Measurements from ENCODE around the gene MKS1.

DNA sequence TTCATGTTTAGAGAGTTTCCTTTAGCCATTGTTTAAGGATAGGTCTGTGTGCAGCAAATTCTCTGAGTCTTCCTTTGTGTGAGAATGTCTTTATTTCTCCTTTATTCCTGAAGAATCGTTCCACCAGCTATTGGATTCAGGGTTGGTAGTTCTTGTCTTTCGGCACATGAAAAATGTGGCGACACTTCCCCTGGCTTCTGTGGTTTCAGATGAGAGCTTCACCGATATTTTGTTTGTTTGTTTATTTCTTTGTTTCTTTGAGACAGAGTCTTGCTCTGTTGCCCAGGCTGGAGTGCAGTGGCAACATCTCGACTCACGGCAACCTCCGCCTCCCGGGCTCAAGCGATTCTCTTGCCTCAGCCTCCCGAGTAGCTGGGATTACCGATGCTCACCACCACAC, 43.1 kb upstream of the MKS1 start:
- TF ChIP-seq GATA3 (IDR thresholded peaks at IDR 0.05; ENCODE audit: low read depth, low read length), result no peak
- TF ChIP-seq GATA2 (IDR thresholded peaks at IDR 0.05; ENCODE audit: low read depth, low read length), result no peak

All from SH-SY5Y (cell line).